HG03280 (cell line): ENCODE measurements around the gene C17orf113.

Source experiments
- ATAC-seq: cut with Tn5 transposase; IDR thresholded peaks from one replicate; pipeline ENCODE4 v1.9.1; 2021; ENCODE audit warnings: mild to moderate bottlenecking, moderate library complexity; ENCODE audit not compliant: unreplicated experiment

C17orf113 gene

GRCh38 chr17:42072323-42073187, 22.2 kb upstream of the C17orf113 start:
- no peak for ATAC-seq

DNA sequence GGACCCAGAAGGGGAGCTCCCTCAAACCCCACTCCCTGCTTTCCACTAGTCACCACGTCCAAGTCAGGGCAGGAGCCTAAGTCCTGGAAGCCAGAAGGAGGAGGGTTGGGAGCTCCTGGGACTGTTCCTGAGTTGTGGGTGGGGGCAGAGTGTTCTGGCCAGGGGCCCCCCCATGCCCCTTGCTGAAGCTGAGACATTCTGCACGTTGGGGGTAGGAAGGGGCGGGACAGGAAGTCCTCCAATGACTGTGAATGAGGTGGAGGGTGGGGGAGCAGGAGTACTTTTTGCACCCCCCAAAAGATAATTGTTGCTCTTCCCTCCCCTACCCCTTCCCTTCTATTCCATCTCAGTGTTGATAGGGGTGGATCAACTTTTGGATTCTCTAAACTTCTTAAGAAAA, 21.4 kb upstream of the C17orf113 start:
- no peak for ATAC-seq

- no peak for ATAC-seq
Observed at GRCh38 chr17:42068979-42069378, 18.6 kb upstream of the C17orf113 start.

- ATAC-seq = no peak
Observed at GRCh38 chr17:42067371-42068091, 17.1 kb upstream of the C17orf113 start.

- no peak for ATAC-seq
Observed at GRCh38 chr17:42065201-42065600, 14.8 kb upstream of the C17orf113 start.

GRCh38 chr17:42062681-42063080, 12.3 kb upstream of the C17orf113 start:
- ATAC-seq = no peak

DNA sequence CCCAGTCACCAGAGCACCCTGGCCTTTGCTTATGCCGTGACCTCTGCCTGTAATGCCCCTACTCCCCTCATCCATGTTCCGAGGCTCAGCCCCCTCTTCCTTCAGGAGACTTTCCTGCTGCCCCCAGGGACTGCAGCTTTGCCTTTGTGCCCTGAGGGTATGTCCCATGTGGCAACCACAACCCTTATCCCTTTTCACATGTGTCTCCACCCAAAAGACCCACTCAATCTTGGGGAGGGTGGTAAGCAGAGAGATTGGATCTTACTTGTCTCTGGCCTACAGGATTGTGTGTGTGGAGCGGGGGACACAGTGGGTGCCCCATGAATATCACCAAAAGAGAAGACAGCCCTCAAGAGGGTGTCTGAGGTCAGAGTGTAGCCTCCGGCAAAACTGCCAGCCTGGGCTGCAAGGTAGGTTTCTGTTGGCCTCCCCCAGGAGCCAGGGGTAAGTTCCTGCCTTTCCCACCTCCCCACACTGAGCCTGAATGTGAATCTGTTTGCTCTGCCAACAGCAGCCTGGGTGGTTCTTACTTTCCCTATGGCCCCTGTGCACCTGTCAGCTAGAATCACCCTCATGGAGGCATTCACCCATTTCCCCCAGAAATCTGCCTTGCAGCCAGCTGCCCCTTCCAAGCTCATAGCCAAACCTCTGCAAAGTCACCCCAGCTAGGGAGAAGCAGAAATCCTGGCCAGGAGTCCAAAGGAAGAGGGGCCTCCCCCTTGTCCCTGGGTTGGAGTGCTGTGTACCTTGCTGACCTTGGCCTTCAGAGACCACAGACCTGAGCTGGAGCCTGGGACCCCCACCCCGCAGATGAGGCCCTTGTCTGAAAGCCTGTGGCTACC, 11.5 kb upstream of the C17orf113 start:
- no peak for ATAC-seq

GRCh38 chr17:42060231-42060630, 9.8 kb upstream of the C17orf113 start:
- ATAC-seq = no peak

GRCh38 chr17:42059815-42060214, 9.4 kb upstream of the C17orf113 start:
- ATAC-seq = no peak

DNA sequence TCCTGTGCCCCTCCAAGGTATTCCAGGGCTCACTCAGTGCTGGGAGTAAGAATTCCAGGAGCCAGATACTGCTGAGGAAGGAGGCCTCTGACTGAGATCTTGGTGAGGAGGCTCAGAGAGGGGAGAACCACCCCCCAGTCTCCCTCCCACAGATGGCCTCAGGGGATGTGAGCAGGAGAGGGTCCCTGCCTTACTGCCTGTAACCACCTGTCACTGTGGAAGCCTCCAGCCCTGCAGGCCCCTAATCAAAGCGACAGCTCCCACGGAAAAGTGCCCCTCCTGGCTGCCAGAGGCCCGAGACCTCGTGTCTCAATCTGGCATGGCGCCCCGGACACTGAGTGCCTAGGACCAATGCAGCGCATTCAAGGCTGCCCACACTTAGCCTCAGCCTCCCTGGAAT, 7.7 kb upstream of the C17orf113 start:
- no peak for ATAC-seq

GRCh38 chr17:42056635-42057034, 6.2 kb upstream of the C17orf113 start:
- ATAC-seq = no peak

DNA sequence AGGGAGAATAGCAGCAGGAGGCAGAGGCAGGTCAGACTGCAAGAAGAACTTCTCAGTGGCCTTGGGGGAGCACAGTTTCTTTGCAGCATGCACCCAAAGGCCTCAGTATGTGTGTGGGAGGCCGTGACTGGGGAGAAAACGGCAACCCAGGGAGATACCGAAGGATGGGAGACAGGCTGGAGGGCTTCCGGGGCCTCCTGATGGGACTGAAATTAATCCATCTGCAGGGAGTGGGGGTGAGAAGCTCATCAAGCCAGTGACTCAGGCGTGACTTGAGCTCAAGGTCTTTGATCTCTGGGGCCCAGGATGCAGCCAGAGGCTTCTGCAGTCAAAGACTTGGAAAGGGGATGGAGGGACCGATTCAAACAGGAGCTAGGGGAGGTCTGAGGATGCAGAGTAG, 5.1 kb upstream of the C17orf113 start:
- ATAC-seq = no peak

GRCh38 chr17:42055027-42055426, 4.6 kb upstream of the C17orf113 start:
- no peak for ATAC-seq

GRCh38 chr17:42053731-42054500, 3.5 kb upstream of the C17orf113 start:
- no peak for ATAC-seq

- ATAC-seq = no peak
Observed at GRCh38 chr17:42052346-42052877, 2.0 kb upstream of the C17orf113 start.

- ATAC-seq = no peak
Observed at GRCh38 chr17:42051645-42052044, 1.2 kb upstream of the C17orf113 start.

DNA sequence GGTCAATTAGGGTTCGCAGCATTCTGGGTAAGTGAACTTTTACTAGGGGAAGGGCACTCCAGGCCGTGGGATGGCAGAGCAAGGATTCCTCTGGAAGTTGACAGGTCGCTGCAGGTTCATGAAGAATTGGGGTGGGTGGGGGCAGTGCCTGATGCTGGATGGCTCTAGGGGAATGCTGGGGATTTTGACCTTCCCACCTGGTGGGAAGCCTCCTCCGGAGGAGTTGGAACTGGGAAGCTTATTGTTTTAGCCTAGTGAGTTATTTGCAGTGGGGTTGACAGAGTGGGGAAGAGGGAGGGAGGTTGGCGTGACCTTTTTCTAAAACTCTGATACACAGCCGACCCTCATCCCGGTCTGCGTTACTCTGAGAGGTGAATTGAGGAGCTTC, 606 bp upstream of the C17orf113 start:
- no peak for ATAC-seq

DNA sequence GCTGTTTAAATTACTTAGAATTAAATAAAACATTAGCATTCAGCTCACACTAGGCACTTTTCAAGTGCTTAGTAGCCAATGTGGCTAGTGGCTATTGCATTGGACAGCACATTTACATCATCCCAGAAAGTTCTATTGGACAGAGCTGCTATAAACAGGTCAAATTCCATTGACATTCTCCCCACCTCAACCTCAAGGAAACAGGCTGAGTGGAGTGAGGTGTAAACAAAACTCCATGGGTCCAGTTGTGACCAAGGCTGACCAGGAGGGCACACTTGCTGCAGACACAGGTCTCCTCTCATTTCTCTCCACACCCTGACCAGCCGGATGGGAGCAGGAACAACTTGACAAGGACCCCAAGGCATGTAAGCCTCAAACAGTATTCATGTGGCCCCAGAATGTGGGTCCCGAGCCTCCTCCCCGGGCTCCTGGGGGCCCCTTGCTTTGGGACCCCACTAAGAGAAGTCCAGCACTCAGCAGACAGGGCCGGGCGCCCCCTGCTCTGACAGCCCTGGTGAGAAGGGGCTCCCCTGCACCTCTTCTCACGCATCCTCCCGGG, 488 bp downstream of the C17orf113 start:
- no peak for ATAC-seq

DNA sequence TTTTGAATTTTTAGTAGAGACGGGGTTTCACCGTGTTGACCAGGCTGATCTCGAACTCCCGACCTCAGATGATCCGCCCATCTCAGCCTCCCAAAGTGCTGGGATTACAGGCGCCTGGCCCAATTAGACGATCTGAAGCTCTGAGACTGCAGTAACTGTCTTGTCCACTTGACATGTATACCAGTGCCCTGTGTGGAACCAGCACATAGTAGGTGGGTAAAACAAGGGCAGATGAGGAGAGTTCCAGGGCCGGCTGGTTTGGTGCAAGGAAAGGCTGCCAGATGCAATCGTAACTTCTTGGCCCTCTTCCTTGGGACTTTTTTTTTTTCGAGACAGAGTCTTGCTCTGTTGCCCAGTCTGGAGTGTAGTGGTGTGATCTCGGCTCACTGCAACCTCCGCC, 3.1 kb downstream of the C17orf113 start:
- ATAC-seq = no peak

GRCh38 chr17:42045719-42046118, 4.7 kb downstream of the C17orf113 start:
- no peak for ATAC-seq
